PC-9 (cell line): Measurements from ENCODE around the gene TCTA. TPM values are rescaled to one million over a fixed set of nuclear protein-coding genes. Genes with fewer than 3 reads are reported as not detected.
A peak's percentile ranks its signal among the peaks of the same experiment; 100 is the strongest.

Source experiments
- BruUV-seq: library from RNA; stranded (reverse); fragments of 400-500 nt; replicated peaks from 2 replicates; lab custom pipeline; 2021; lab: Mats Ljungman, UMichigan
- CTCF ChIA-PET: fragments of 300-600 bp; sonication (Branson Sonifier 250); formaldehyde crosslinking; loops from one replicate; lab custom pipeline; 2022; ENCODE audit warnings: antibody characterized with exemption; lab: Charles Lee
- POLR2A ChIA-PET: fragments of 300-600 bp; sonication (Branson Sonifier 250); formaldehyde crosslinking; loops from one replicate; lab custom pipeline; 2022; ENCODE audit warnings: antibody characterized with exemption; ENCODE audit not compliant: unreplicated experiment; lab: Charles Lee
- DNase-seq, 2 experiments: peaks; one replicate each; pipeline versions ENCODE4 v3.0.0 to v3.0.0-alpha.2; 2015 to 2022; ENCODE audit warnings: mixed read lengths in 1 of 2
- H2AFZ ChIP-seq: fragments of 200-600 bp; sonication (generic); 2 replicates; pipeline ENCODE4 v1.8.1; 2017; ENCODE audit warnings: antibody characterized with exemption
- H3F3A ChIP-seq: fragments of 200-600 bp; sonication (generic); 2 replicates; pipeline ENCODE4 v1.8.1; 2017; ENCODE audit warnings: antibody characterized with exemption, mild to moderate bottlenecking, low read depth; ENCODE audit not compliant: insufficient read depth
- H3K27ac ChIP-seq: fragments of 200-600 bp; sonication (generic); 2 replicates; pipeline ENCODE4 v1.6.1; 2016; ENCODE audit warnings: mixed run types
- H3K27me3 ChIP-seq: fragments of 200-600 bp; sonication (generic); 2 replicates; pipeline ENCODE4 v1.6.1; 2016; ENCODE audit warnings: low read depth, mixed run types; ENCODE audit not compliant: insufficient read depth
- H3K36me3 ChIP-seq: fragments of 200-600 bp; sonication (generic); 2 replicates; pipeline ENCODE4 v1.6.1; 2016; ENCODE audit warnings: low read depth, mixed run types
- H3K4me1 ChIP-seq: fragments of 200-600 bp; sonication (generic); replicated peaks from 2 replicates; pipeline ENCODE4 v1.6.1; 2016; ENCODE audit warnings: mixed run types; ENCODE audit not compliant: insufficient read depth
- H3K4me2 ChIP-seq: fragments of 200-600 bp; sonication (generic); 2 replicates; pipeline ENCODE4 v1.6.1; 2017; ENCODE audit warnings: mixed run types
- H3K4me3 ChIP-seq: fragments of 200-600 bp; sonication (generic); 2 replicates; pipeline ENCODE4 v1.6.1; 2016; ENCODE audit warnings: mixed run types
- H3K79me2 ChIP-seq: fragments of 200-600 bp; sonication (generic); 2 replicates; pipeline ENCODE4 v1.6.1; 2017; ENCODE audit warnings: low read depth, mixed run types
- H3K9me2 ChIP-seq: fragments of 200-600 bp; sonication (generic); 2 replicates; pipeline ENCODE4 v1.8.1; 2017; ENCODE audit warnings: mild to moderate bottlenecking; ENCODE audit not compliant: insufficient read depth
- H3K9me3 ChIP-seq: fragments of 200-600 bp; sonication (generic); 2 replicates; pipeline ENCODE4 v1.8.1; 2016; ENCODE audit warnings: low read depth; ENCODE audit not compliant: insufficient read depth
- H4K20me1 ChIP-seq: fragments of 200-600 bp; sonication (generic); 2 replicates; pipeline ENCODE4 v1.8.1; 2017; ENCODE audit not compliant: insufficient read depth
- CTCF ChIP-seq: fragments of 200-600 bp; sonication (generic); conservative IDR thresholded peaks from 2 replicates; pipeline ENCODE4 v1.6.1; 2017; ENCODE audit warnings: mixed run types, antibody characterized with exemption, mild to moderate bottlenecking, moderate library complexity
- EZH2 ChIP-seq: fragments of 200-600 bp; sonication (generic); IDR thresholded peaks from 2 replicates; pipeline ENCODE4 v1.8.0; 2017; ENCODE audit warnings: antibody characterized with exemption, low read depth
- intact Hi-C: fragments of 100-400 bp; cut with micrococcal nuclease; formaldehyde crosslinking; loops from one replicate; pipeline ENCODE4 v1.10.0; 2022; ENCODE audit not compliant: unreplicated experiment
- total RNA-seq: library from RNA; stranded (reverse); gene quantifications from 2 replicates; pipeline ENCODE4 v1.2.3, GENCODE V29; 2021

Gene TCTA
- total RNA-seq, 1 experiment from 2014 or later: 17.2 TPM

- Histone ChIP-seq H3K4me3 (no peak overlapping the region), H3K4me1 (peaks cover 44% of the 10 kb centered on the region), H3K9me3 (no peaks in the 10 kb centered on the region), H3K4me2 (no peak overlapping the region), H3K27me3 (no peaks in the 10 kb centered on the region), H3F3A (peaks cover 3% of the 10 kb centered on the region; the same call in 1 of the 2 replicates), H3K36me3 (no peaks in the 10 kb centered on the region), H3K27ac (no peak overlapping the region), H3K79me2 (no peaks in the 10 kb centered on the region), H4K20me1 (no peaks in the 10 kb centered on the region), H2AFZ (no peak overlapping the region), H3K9me2 (no peaks in the 10 kb centered on the region)
- intact Hi-C loops: no loop called here
- POLR2A ChIA-PET: interaction anchor here (0.6 kb wide), 1 partner anchor 29 kb away, joined by 27 read pairs; no protein-coding TSS in a partner anchor
- TF ChIP-seq CTCF (no peak), EZH2 (no peak)
- CTCF ChIA-PET: interaction anchor here (0.6 to 1.5 kb wide), 2 partner anchors 14 to 216 kb away, joined by 5 read pairs; partner anchors contain the start of gene DAG1
- no TSS peak for BruUV-seq
- peak in 1 of 2 experiments; percentile 63 for DNase-seq
Observed at GRCh38 chr3:49456466-49456865, 44.2 kb downstream of the TCTA start.

- no peak for DNase-seq
- no peaks in the 10 kb centered on the region for H3K36me3 ChIP-seq
- no peak overlapping the region for H2AFZ ChIP-seq
- H3K27ac ChIP-seq: peak overlapping the region; percentile 84
- peaks cover 64% of the 10 kb centered on the region for H3K4me1 ChIP-seq
- H3K4me3 ChIP-seq: no peak overlapping the region
- H3K4me2 ChIP-seq: peak overlapping the region; percentile 75
- ChIA-PET CTCF (interaction anchor here (1.5 kb wide), 1 partner anchor 11 kb away, joined by 5 read pairs; no protein-coding TSS in a partner anchor), POLR2A (interaction anchor here (0.6 kb wide), 1 partner anchor 11 kb away, joined by 4 read pairs; no protein-coding TSS in a partner anchor)
- no peaks in the 10 kb centered on the region for H3K79me2 ChIP-seq
- no peaks in the 10 kb centered on the region for H3K27me3 ChIP-seq
- H3K9me3 ChIP-seq: no peaks in the 10 kb centered on the region
- intact Hi-C loops: loop anchor here (5.0 kb wide), 1 partner anchor 42 kb away; no protein-coding TSS in a partner anchor
- no peaks in the 10 kb centered on the region for H3K9me2 ChIP-seq
- H4K20me1 ChIP-seq: no peaks in the 10 kb centered on the region
- no TSS peak for BruUV-seq
- peaks cover 19% of the 10 kb centered on the region for H3F3A ChIP-seq
- TF ChIP-seq EZH2 (no peak), CTCF (no peak)
Observed at GRCh38 chr3:49460188-49460890, 48.1 kb downstream of the TCTA start.

- H3K27me3 ChIP-seq: no peaks in the 10 kb centered on the region
- H4K20me1 ChIP-seq: no peaks in the 10 kb centered on the region
- peak overlapping the region; percentile 84 for H3K27ac ChIP-seq
- no peak overlapping the region for H2AFZ ChIP-seq
- peaks cover 25% of the 10 kb centered on the region for H3F3A ChIP-seq
- H3K9me2 ChIP-seq: no peaks in the 10 kb centered on the region
- peaks cover 69% of the 10 kb centered on the region for H3K4me1 ChIP-seq
- TF ChIP-seq EZH2: no peak
- TF ChIP-seq CTCF: no peak
- POLR2A ChIA-PET: interaction anchor here (0.6 kb wide), 1 partner anchor 10 kb away, joined by 4 read pairs; no protein-coding TSS in a partner anchor
- no peaks in the 10 kb centered on the region for H3K36me3 ChIP-seq
- H3K4me2 ChIP-seq: peak overlapping the region; percentile 75
- CTCF ChIA-PET: no interaction called here
- no peaks in the 10 kb centered on the region for H3K79me2 ChIP-seq
- intact Hi-C loops: loop anchor here (5.0 kb wide), 1 partner anchor 41 kb away; no protein-coding TSS in a partner anchor
- BruUV-seq: no TSS peak
- H3K4me3 ChIP-seq: peak overlapping the region; percentile 33; the same call in 1 of the 2 replicates
- DNase-seq: no peak
- H3K9me3 ChIP-seq: no peaks in the 10 kb centered on the region
Observed at GRCh38 chr3:49460956-49461355, 48.7 kb downstream of the TCTA start.
